ENCODE data around the gene CHRNB1.

The CHRNB1 gene

DNA sequence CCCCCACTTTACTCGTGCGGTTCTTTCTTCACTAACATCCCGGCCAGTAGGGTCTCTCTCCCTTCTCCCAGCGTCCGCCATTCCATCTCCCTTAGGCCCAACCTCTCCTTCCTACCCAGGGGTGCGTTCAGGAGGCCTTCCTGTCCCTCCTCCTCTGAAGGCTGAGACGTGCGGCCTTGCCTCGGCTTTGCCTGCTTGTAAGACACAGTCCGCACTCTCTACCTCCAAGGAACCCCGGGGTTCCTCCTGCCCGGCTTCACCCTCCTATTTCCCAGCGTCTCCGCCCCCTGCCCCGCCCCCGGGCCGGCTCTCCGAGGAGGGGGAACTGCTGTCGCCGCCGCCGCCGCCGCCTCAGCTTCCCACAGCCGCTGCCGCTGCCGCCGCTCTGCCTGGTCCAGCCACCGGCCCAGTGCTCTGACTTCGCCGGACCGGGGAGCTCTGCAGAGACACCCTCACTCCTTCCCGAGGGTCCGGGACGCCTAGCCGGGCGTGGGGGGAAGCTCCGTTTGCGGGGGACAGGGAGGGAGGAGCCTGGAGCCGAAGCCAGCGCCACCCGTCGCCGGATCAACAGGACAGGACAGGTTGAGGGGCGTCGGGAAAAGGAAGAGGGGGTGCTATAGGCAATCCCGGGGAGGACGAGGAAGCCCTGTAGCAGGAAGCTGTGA lies 6.8 kb upstream of the CHRNB1 start:
- DNase-seq (ENCODE audit: low spot score), result no peak

DNA sequence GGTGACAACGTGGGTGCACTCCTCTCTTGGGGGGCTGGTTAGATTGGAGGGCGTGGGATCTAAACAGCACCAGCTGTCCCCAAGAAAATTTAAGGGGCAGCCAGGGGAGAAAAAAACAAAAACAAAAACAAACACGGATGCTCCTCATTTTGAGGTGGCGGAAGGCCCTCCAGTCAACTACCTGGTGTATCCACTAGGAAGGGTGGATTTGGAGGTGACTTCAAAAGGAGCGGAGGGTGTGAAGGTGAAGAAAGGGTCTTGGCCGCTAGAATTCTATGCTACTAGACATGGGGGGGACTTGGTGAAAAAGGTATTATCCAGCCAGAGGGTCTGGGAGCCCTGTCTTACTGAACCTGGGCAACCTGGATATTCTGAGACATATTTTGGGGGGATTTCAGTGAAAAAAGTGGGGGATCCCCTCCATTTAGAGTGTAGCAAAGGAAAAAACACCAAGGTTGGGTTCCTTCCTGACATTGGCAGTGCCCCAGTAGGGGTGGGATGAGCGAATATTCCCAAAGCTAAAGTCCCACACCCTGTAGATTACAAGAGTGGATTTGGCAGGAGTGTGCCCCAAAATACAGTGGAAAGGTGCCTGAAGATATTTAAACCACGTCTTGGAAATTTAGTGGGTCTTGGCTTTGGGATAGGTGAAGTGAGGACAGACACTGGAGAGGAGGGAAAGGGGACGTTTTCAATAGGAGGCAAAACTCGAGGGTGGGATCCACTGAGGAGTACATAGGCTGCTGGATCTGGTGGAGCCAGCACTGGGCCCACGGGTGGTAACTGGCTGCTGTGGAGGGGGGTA lies 6.0 kb upstream of the CHRNB1 start:
- DNase-seq (ENCODE audit: low spot score), result no peak

DNA sequence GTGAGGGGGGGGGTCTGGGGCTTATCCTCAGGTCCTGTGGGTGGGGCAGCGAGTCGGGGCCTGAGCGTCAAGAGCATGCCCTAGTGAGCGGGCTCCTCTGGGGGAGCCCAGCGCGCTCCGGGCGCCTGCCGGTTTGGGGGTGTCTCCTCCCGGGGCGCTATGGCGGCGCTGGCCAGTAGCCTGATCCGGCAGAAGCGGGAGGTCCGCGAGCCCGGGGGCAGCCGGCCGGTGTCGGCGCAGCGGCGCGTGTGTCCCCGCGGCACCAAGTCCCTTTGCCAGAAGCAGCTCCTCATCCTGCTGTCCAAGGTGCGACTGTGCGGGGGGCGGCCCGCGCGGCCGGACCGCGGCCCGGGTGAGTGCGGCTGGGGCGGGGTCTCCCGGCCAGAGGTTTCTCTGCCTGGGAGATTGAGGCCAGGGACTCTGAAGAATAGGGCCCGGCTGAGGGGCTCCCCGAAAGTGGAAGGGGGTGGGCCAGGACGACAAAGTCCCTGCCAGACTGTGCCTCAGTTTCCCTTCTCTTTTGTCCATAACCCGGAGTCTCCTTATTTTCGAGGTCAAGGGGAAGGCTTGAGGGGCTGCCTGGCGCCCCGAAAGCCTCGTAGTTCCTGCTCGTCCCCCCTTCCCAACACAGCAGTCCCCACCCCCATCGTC lies 5.3 kb upstream of the CHRNB1 start, which contains the start of gene FGF11:
FGF11 (plus strand) TSS at position 51 of the 651 bp plus-strand sequence; CDS start at position 160, 109 bp downstream.
- DNase-seq (ENCODE audit: low spot score), result no peak

DNA sequence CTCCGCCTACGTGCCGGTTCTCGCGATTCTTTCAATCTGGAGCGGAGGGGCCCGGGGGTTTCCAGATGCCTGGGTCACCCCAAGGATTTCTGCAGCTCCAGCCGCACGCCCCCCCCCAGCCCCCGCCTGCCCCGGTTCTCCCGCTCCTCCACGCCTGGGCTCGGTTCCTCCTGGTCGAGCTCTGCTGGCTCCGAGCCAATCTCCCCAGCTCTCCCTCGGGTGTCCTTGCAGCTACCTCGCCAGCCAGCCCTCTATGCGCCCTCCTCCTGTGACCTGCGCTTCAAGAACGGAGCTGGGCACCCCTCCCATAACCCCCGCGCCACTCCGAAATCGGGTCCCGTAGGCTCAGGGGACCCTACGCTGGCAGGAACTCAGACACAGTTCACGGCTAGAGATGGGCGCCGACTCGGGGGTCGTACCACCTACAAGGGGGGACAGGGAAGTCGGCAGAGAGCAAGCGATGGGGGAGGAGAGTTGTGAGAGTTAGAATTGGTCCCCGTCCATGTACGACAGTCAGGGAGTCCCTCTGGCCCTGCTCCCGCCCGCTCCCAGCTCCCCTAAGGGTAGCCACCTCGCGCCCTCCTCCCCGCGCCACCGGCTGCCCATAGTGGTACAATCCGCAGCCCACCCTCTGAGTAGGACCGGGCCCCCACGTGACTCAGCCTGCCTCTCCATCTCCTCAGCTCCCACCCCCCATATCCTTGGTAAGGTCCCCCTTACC lies 4.6 kb upstream of the CHRNB1 start:
- DNase-seq (ENCODE audit: low spot score), result no peak

DNA sequence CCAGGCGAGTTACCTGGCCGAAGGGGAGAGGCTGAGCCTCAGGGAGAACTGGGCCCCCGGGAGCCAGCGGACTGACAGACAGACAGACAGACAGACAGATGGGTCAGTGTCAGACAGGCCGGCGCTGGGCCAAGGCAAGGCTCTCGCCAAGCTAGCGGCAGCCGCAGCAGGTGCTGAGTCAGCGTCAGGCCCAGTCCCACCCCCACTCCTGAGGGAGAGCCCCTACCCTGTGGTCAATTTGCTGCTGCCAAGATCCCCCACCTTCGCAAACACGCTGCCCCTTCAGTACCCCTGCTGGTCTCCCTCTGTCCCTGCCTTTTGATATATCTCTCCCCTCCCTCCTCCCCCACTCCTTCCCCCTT lies 4.0 kb upstream of the CHRNB1 start:
- DNase-seq (ENCODE audit: low spot score), result no peak

DNA sequence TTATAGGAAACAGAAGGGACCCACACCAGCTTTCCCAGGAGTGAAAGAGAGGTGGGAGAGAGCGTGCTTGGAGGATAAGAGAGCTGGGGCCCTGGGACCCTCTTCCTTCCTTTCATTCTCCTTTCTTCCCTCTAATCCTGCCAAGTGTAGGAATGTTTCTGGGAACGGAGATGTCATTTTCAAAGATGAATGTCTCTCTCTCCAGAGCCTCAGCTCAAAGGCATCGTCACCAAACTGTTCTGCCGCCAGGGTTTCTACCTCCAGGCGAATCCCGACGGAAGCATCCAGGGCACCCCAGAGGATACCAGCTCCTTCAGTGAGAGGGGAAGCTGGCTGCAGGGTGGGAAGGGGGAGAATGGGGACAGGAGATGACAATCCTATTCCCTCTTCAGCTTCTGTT lies 3.6 kb upstream of the CHRNB1 start:
- DNase-seq (ENCODE audit: low spot score), result no peak

DNA sequence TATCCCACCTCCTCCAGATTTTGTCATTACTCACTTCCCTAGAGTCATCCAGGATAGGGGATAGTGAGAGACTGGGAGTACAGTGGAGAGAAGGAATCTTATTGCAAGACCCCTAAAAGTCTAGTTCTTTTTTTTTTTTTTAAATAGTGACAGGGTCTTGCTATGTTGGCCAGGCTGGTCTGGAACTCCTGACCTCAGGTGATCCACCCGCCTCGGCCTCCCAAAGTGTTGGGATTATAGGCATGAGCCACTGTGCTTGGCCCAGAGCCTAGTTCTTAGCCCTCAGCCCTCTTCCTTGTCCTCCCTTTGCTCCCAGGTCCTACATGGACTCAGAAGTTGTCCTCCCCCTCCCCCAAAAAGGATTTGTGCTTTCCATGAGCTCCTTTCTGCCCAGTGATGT lies 2.7 kb upstream of the CHRNB1 start:
- no peak for DNase-seq (ENCODE audit: low spot score)

DNA sequence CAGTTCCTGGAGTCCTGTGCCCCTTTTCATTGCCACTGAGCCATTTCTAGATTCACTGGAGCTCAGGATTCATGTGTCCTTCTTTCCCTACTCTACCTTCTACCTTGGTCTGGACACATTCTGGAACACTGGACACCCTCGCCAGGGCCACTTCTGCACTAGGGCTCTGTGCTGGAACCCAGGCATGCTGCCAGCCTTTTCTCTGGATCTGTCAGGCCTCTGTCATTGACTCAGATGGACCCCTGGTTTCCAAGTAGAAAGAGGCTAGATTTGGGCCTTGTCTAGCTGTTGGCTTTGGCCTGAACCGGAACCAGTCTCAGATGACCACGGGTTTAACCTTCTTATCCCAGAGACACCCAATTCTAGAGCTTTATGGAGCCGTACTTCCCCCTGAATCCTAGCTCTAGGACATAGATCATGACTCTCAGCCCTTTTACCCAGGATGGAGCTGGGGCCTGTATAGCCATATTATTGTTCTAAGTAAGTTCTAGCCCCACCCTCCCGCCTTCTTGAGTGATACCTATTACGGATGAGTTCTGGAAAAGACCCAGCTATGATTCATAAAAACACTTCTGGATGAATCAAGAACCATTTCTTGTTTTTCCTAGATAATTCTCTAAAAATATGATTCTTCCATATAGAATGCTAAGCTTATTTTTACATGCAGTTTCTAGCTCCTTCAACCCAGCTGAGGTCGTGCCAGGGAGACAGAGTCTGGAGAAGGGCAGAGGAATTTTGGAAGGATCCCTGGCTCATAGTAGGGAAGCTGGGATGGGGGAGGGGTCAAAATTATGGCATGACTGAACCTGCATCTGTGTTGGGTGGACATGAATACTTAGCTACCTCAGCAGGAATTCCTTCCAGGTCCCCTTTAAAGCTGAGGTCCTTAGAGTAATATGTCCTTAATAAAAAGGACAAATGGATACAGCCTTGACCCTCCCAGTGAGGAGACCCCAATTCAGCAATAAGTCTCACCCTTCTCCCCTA lies 1.1 kb upstream of the CHRNB1 start:
- no peak for DNase-seq (ENCODE audit: low spot score)

DNA sequence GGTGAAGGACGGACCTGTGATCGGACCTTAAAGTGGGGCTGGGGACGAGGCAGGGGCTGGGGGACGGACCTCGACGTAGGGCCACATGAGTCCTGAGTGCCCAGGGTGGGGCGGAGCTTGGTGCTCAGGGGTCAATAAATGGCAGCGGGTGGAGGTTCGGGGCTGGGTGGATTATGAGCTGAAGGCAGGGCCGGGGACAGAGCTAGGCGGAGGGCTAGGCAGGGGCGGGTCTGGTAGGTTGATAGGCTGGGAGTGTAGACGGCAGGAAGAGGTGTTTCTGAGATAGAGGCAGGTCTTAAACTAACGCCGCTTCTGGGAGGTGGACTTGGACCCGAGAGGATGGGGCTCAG lies 733 bp downstream of the CHRNB1 start:
- peak; percentile 88 for DNase-seq (ENCODE audit: low spot score)

DNA sequence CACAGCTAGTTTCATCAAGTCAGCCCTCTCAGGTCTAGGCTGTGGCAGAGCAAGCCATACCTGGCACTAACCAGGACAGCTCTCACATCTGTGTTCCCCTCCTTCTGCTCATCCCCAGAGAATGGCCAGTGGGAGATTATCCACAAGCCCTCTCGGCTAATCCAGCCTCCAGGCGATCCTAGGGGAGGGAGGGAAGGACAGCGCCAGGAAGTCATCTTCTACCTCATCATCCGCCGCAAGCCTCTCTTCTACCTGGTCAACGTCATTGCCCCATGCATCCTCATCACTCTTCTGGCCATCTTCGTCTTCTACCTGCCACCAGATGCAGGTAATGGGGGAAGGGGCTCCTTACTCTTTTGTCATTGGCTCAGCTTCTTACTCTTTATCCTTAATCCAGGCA lies 3.6 kb downstream of the CHRNB1 start:
- DNase-seq (ENCODE audit: low spot score), result no peak

DNA sequence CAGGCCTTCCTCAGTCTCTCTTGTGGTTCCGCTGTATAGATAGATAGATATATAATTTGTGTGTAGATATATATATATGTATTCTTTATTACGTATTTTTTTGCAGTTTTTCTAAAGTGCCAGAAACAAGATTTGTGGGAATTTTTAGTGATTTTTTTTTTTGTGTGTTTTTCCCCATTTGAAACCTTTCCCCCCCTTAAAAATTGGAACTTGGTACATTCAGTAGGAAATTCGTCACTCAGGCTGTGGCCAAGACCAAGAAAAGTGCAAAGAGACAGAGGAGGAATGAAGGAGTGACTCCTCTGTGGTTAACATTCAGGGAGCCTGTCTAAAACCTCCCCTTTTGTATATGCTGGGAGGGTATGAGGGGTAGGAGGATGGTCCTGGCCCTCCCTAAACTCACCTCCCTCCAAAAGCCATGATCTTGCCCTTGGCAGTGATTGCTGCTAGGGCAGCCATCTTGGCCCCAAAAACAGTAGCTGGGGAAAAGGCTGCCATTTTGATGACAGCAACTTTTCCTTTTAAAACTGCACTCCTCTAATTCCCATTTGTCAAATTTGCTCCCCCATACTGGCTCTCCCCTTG lies 15.2 kb downstream of the CHRNB1 start:
- no peak for DNase-seq (ENCODE audit: low spot score)

DNA sequence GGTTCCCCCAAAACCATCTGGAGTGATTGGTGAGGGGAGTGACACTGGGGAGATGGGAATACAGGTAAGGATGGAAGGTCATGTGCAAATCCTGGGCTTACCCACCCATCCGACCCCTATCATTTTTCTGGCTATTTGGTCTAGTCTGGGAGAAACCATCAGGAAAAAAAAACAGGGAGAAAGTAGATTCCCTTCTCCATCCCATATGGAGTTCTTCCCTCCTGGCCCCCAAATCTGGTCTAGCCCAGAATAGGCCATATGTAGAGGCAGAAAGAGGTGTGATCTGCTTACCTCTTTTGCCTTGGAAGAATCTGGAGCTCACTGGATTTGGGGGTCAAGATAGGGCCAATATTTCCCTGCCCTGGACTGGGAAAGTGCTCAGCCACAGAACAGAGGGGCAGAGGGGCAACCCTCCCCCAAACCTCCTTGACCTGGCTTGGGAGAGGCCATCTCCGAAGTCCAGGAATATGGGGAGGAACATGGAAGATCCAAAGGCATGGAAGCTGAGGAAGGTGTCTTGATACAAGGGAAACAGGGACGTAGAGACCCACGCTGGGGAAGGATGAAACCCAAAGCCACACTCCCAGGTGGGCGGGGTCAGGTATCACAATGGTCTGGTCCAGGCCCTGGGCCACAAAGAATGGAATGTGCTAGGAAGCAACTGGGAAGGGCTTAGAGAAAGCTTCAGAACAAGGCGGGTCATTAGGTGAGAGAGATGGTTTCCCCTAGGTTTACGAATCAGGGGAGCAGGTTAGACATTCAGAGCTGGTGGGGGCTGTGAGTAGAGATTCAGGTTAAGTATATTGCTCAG lies 16.2 kb downstream of the CHRNB1 start:
- DNase-seq (ENCODE audit: low spot score), result peak; percentile 69

DNA sequence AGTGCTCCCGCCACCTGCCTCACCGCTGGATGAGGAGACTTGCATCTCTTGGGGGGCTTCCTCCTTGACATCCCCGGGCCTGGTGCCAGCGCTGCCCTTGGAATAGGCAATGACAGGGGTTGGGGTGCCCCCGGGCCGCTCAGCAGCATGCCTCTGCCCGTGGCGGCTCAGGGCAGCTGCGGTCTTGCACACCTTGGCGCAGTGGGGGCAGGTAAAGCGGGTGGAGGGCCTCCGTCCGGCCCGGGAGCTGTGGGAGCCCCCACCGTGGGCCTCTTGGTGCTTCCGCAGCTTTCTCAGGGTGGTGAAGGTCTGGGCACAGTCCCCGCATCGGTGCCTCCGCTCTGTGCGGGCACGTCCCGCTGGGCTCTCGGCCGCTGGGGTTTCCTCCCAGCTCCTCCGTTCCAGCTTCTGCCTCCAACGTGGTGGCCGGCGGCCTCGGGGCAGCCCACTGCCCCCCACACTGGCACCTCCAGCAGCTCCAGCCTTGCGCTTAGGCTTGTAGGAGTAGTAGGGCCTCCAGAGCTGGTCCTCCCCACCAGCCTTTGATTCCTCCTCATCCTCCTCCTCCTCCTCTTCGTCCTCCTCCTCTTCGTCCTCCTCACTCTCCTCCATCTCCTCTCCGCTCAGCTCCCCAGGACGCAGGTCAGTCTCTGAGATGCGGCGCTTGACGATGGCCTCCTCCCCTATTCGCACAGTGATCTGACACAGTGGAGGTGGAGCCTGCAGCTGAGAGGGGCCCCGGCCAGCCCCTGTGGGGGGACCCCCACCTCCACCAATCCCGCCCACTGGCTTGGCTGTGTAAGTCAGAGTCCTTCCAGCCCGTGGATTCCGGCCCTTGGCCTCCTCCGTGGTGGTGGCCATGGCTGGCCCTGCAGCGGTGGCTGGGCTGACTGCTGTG lies 17.9 kb downstream of the CHRNB1 start:
- no peak for DNase-seq (ENCODE audit: low spot score)

DNA sequence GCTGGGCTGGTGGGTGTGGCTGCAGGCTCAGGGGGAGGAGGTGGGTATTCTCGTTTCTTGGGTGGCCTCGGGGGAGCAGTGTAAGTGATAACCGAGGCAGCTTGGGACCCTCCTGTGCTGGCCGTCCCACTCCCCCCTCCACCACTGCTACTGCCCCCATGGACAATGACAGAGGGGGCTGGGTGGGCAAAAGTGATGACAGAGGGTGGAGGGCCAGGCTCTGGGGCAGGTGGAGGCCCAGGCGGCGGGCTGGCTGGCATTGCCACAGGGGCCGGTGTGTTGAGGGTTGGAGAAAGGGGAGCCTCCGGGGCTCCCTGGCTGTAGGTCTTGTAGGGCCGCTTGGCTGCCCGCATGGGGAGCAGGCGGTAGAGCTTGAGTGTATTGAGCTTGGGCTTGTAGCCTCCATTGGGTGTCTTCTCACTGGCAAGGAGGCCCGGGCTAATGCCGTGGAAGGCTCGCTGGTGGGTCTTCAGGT lies 18.5 kb downstream of the CHRNB1 start:
- no peak for DNase-seq (ENCODE audit: low spot score)

DNA sequence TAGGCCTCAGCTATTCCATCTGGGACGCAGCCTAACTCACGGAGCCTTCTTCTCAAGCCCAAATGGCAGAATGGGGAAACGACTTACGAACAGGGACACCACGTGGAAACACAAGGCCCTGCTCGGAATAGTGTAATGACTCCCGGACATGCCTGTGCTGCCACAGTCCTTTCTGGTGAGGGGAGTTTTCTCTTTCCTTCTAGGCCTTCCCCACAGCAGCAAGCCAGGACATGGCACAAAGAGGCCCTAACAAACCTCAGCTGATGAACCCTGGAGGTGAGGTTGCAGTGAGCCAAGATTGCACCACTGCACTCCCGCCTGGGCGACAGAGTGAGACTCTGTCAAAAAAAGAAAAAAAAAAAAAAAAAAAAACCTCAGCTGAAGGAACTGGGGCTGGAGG lies 19.2 kb downstream of the CHRNB1 start:
- no peak for DNase-seq (ENCODE audit: low spot score)

DNA sequence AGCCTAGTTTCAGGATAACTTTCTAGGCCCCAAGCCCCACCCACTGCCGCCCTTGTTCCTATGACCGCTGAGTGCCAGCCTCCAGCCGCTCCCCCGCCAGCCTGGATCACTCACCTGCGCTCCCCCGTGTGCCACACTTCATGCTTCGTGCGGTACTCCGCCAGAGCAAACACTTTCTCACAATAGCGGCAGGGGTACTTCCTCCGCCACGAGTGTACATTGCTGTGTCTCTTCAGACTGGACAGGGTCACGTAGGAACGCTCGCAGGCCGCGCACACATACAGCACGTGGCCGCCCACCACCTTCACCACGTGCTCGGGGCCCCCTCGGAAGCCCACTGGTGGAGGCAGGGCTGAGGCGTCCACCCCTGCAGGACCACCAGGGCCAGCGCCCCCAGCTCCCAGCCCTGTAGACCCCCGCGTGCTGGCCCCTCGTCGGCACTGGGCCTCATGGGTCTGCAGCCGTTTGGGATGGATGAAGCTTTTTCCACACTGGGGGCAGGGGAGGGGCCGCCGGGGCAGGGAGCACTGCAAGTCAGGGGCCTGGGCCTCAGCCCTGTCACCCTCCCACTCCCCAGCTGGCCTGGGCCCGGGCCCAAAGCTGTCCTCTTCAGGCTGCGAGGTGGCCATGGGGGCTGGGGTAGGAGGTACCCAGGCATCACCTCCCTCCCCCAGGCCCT lies 20.9 kb downstream of the CHRNB1 start:
- DNase-seq (ENCODE audit: low spot score), result no peak

DNA sequence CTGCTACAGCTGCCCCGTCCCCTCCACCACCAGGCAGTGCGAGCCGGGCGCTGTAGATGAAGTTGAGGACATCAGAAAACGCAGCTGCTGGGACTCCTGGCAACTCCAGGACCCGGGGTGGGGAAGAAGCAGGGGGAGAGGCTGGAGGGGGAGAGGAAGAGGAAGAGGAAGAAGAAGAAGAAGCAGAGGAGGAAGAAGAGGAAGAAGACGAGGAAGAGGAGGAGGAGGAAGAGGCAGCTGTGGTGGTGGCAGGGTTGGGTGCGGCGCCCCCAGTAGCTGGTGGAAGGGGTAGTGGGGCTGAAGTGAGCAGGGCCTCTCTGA lies 21.4 kb downstream of the CHRNB1 start:
- no peak for DNase-seq (ENCODE audit: low spot score)

DNA sequence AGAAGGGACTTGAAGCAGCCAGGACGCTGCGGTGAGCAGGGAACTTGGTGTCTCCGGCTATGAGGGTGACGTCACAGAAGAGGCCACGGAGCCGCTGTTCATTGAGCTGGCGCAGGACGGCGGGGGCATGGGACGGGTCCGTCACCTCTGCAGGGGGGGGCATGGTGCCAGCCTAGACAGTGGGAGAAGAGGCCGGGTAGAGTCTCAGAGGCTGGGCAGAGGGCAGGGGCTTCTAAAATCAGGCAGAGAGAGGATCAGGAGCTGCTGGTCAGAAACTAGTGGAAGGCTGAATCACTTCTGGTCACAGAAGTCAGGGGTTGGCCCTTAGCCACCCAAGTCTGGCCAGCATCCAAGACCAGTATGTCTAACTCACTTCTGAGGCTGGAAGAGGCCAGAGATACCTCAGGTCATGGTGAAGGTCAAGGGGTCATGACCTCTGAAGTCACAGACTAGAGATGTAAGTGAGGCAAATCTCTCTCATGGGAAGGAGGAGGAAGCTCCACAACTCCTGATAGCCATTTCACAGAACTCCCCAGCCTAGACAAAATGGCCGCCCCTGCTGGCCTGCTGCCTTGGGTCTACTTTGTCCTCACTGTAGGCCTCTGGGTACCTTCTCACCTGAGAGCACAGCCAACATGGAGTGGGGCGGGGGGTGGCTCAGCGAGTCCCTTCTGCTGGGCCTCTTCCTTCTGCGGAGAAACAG lies 21.9 kb downstream of the CHRNB1 start:
- no peak for DNase-seq (ENCODE audit: low spot score)

Measured in iPS-NIHi11 (cell line).